A673 (cell line): ENCODE results near the gene CBFA2T3.

Experiments used
- EZH2 ChIP-seq: fragments of 200-600 bp; sonication (generic); IDR thresholded peaks from 2 replicates; pipeline ENCODE4 v1.6.1; 2017; ENCODE audit warnings: borderline replicate concordance, low read depth, mild to moderate bottlenecking, mixed read lengths, antibody characterized with exemption, low read length; ENCODE audit not compliant: poor library complexity, severe bottlenecking
- TF ChIP-seq, protein P1 (sequence below): fragments of 300-800, 200-600 bp; sonication (generic); conservative IDR thresholded peaks from 2 replicates; pipeline ENCODE4 v1.5.1; 2017; ENCODE audit warnings: low read depth, mild to moderate bottlenecking, antibody characterized with exemption, low read length, moderate library complexity, mixed read lengths

GRCh38 chr16:88939245-88939971, 37.6 kb downstream of the CBFA2T3 start:
- TF ChIP-seq, protein P1, sequence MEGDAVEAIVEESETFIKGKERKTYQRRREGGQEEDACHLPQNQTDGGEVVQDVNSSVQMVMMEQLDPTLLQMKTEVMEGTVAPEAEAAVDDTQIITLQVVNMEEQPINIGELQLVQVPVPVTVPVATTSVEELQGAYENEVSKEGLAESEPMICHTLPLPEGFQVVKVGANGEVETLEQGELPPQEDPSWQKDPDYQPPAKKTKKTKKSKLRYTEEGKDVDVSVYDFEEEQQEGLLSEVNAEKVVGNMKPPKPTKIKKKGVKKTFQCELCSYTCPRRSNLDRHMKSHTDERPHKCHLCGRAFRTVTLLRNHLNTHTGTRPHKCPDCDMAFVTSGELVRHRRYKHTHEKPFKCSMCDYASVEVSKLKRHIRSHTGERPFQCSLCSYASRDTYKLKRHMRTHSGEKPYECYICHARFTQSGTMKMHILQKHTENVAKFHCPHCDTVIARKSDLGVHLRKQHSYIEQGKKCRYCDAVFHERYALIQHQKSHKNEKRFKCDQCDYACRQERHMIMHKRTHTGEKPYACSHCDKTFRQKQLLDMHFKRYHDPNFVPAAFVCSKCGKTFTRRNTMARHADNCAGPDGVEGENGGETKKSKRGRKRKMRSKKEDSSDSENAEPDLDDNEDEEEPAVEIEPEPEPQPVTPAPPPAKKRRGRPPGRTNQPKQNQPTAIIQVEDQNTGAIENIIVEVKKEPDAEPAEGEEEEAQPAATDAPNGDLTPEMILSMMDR, result no peak
- no peak for TF ChIP-seq EZH2
